PFSK-1 (cell line): ENCODE measurements around the gene DYNC2H1.

Experiments
- FOXP2 ChIP-seq: optimal IDR thresholded peaks from 2 replicates; pipeline ENCODE3; 2011; ENCODE audit warnings: borderline replicate concordance, control low read depth, inconsistent platforms; ENCODE audit not compliant: insufficient read depth; ENCODE audit errors: extremely low read length, extremely low read depth
- POLR2AphosphoS5 ChIP-seq: IDR thresholded peaks from 2 replicates; pipeline ENCODE4 v1.6.1; 2012; ENCODE audit warnings: low read depth, mild to moderate bottlenecking, control low read depth, low read length, moderate library complexity
- SIN3A ChIP-seq: IDR thresholded peaks from 2 replicates; pipeline ENCODE4 v1.6.1; 2012; ENCODE audit warnings: mild to moderate bottlenecking, low read length, moderate library complexity, borderline replicate concordance; ENCODE audit not compliant: insufficient read depth
- TAF1 ChIP-seq: IDR thresholded peaks from 2 replicates; pipeline ENCODE4 v1.6.1; 2012; ENCODE audit warnings: low read length, control low read depth, borderline replicate concordance; ENCODE audit not compliant: insufficient read depth
- TF ChIP-seq, protein P1 (sequence below), 2 experiments: IDR thresholded peaks; 2 replicates each; pipeline versions ENCODE4 v1.6.1 to v1.8.0; 2011 to 2012; ENCODE audit warnings: low read depth in 2 of 2, low read length in 2 of 2, control low read depth in 1 of 2, inconsistent platforms in 1 of 2, mild to moderate bottlenecking in 1 of 2, moderate library complexity in 1 of 2; ENCODE audit not compliant: insufficient read depth in 1 of 2

DNA sequence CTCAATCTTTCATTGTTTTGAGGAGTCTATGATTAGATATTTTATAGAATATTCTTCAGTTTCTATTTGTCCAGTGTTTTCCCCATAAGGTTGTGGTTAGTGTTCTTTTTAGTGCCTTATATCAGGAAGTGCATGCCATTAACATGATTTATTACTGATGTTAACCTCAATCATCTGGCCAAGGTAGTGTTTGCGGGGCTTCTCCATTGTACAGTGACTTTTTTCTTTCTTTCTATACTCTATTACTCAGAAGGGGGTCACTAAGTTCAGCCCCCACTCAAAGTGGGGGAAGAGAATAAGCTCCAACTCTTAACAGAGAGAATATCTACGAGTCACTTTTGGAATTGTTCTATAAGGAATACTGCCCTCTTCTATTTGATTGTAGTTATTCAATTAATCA, 415.8 kb downstream of the DYNC2H1 start:
- no peak for TF ChIP-seq POLR2AphosphoS5
- no peak for TF ChIP-seq TAF1
- TF ChIP-seq SIN3A, result no peak
- TF ChIP-seq FOXP2, result no peak
- TF ChIP-seq, protein P1, sequence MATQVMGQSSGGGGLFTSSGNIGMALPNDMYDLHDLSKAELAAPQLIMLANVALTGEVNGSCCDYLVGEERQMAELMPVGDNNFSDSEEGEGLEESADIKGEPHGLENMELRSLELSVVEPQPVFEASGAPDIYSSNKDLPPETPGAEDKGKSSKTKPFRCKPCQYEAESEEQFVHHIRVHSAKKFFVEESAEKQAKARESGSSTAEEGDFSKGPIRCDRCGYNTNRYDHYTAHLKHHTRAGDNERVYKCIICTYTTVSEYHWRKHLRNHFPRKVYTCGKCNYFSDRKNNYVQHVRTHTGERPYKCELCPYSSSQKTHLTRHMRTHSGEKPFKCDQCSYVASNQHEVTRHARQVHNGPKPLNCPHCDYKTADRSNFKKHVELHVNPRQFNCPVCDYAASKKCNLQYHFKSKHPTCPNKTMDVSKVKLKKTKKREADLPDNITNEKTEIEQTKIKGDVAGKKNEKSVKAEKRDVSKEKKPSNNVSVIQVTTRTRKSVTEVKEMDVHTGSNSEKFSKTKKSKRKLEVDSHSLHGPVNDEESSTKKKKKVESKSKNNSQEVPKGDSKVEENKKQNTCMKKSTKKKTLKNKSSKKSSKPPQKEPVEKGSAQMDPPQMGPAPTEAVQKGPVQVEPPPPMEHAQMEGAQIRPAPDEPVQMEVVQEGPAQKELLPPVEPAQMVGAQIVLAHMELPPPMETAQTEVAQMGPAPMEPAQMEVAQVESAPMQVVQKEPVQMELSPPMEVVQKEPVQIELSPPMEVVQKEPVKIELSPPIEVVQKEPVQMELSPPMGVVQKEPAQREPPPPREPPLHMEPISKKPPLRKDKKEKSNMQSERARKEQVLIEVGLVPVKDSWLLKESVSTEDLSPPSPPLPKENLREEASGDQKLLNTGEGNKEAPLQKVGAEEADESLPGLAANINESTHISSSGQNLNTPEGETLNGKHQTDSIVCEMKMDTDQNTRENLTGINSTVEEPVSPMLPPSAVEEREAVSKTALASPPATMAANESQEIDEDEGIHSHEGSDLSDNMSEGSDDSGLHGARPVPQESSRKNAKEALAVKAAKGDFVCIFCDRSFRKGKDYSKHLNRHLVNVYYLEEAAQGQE (IDR thresholded peaks at IDR 0.05; ENCODE audit: insufficient read depth in 1 of 2, low read depth in 2 of 2, low read length in 2 of 2), result no peak
